Transverse colon (tissue), 3 donors: ENCODE results near the gene BSDC1.

Source experiments
- POLR2A ChIP-seq: fragments of 450-650 bp; IDR thresholded peaks from one replicate; pipeline ENCODE4 v1.6.1; 2016; ENCODE audit warnings: antibody characterized with exemption, mild to moderate bottlenecking, moderate library complexity
- TF ChIP-seq, protein P1 (sequence below), 5 experiments: fragments of 200-600 bp in 3 of 5; fragments of 450-650 bp in 2 of 5; sonication (generic) in 3 of 5; IDR thresholded peaks; 1 replicate in 2 of 5; 2 replicates in 3 of 5; pipeline ENCODE4 v1.5.1; 2016 to 2017; ENCODE audit warnings: antibody characterized with exemption in 5 of 5, inconsistent platforms in 3 of 5, mild to moderate bottlenecking in 2 of 5, moderate library complexity in 1 of 5

DNA sequence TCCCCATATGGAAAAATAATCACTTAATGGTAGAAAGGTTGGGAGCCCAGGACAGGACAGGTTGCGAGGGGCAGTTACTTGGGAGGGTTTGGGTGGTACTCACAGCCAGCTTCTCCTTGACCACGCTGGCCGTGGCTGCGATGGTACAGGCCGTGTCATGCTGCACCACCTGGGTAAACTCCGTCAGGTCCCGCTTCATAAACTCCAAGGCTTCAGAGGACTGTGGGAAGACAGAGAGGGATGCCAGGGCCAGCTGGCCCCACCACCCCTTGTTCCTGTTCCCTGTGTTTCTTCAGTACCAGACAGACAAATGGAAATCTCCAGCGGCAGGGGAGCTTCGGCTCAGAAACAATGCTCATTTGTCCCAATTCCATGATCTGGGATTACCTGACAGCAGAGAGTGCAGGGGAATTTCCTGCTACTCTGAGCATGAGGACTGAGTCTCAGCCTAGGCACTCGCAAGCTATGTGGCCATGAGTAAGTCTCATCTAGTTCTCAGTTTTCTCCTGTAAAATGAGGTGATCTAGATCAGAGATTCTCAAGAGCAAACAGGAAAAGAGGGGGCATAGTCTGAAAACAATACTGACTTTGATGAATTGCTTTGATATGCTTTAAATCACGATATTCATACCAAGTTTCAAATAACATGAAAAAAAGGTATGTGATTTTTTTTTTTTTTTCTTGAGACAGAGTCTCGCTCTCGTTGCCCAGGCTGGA lies 7.4 kb downstream of the BSDC1 start:
- TF ChIP-seq POLR2A: no peak
- TF ChIP-seq, protein P1, sequence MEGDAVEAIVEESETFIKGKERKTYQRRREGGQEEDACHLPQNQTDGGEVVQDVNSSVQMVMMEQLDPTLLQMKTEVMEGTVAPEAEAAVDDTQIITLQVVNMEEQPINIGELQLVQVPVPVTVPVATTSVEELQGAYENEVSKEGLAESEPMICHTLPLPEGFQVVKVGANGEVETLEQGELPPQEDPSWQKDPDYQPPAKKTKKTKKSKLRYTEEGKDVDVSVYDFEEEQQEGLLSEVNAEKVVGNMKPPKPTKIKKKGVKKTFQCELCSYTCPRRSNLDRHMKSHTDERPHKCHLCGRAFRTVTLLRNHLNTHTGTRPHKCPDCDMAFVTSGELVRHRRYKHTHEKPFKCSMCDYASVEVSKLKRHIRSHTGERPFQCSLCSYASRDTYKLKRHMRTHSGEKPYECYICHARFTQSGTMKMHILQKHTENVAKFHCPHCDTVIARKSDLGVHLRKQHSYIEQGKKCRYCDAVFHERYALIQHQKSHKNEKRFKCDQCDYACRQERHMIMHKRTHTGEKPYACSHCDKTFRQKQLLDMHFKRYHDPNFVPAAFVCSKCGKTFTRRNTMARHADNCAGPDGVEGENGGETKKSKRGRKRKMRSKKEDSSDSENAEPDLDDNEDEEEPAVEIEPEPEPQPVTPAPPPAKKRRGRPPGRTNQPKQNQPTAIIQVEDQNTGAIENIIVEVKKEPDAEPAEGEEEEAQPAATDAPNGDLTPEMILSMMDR (IDR thresholded peaks at IDR 0.05): no peak
